KMS-11 (cell line): Measurements from ENCODE around the gene ELFN2.

ENCODE experiments used
- H2AFZ ChIP-seq: fragments of 200-600 bp; sonication (generic); 2 replicates; pipeline ENCODE4 v1.6.1; 2016; ENCODE audit warnings: antibody characterized with exemption, mixed run types, low read depth
- H3K27ac ChIP-seq: fragments of 200-600 bp; sonication (generic); 2 replicates; pipeline ENCODE4 v1.6.1; 2016; ENCODE audit warnings: mild to moderate bottlenecking, mixed run types
- H3K27me3 ChIP-seq: fragments of 200-600 bp; sonication (generic); 2 replicates; pipeline ENCODE4 v1.6.1; 2017; ENCODE audit warnings: mild to moderate bottlenecking, low read depth, mixed run types, moderate library complexity; ENCODE audit not compliant: insufficient read depth
- H3K36me3 ChIP-seq: fragments of 200-600 bp; sonication (generic); 2 replicates; pipeline ENCODE4 v1.6.1; 2017; ENCODE audit warnings: mild to moderate bottlenecking, mixed run types; ENCODE audit not compliant: insufficient read depth
- H3K4me1 ChIP-seq: fragments of 200-600 bp; sonication (generic); 2 replicates; pipeline ENCODE4 v1.6.1; 2016; ENCODE audit warnings: mild to moderate bottlenecking, low read depth, mixed run types; ENCODE audit not compliant: poor library complexity, severe bottlenecking
- H3K4me2 ChIP-seq: fragments of 200-600 bp; sonication (generic); 2 replicates; pipeline ENCODE4 v1.7.0; 2016; ENCODE audit warnings: mild to moderate bottlenecking, mixed run types
- H3K4me3 ChIP-seq: fragments of 200-600 bp; sonication (generic); IDR thresholded peaks from 2 replicates; pipeline ENCODE4 v1.6.1; 2017; ENCODE audit warnings: low read depth, low read length, mixed read lengths; ENCODE audit not compliant: insufficient read depth
- H3K79me2 ChIP-seq: fragments of 200-600 bp; sonication (generic); 2 replicates; pipeline ENCODE4 v1.6.1; 2016; ENCODE audit warnings: low read depth, mixed run types; ENCODE audit not compliant: insufficient read depth
- H3K9ac ChIP-seq: fragments of 200-600 bp; sonication (generic); 2 replicates; pipeline ENCODE4 v1.6.1; 2016; ENCODE audit warnings: mild to moderate bottlenecking, mixed run types
- H4K20me1 ChIP-seq: fragments of 200-600 bp; sonication (generic); 2 replicates; pipeline ENCODE4 v1.6.1; 2016; ENCODE audit warnings: mild to moderate bottlenecking, mixed run types; ENCODE audit not compliant: insufficient read depth
- CTCF ChIP-seq: fragments of 200-600 bp; sonication (generic); conservative IDR thresholded peaks from 2 replicates; pipeline ENCODE4 v1.6.1; 2017; ENCODE audit warnings: low read depth, mild to moderate bottlenecking, antibody characterized with exemption, low read length, moderate library complexity, mixed read lengths

The ELFN2 gene

GRCh38 chr22:37328017-37328416 lies 99.3 kb downstream of the ELFN2 start:
- Histone ChIP-seq H2AFZ (no peak overlapping the region), H3K27me3 (peaks cover 82% of the 10 kb centered on the region), H3K27ac (no peak overlapping the region), H3K4me1 (peaks cover 5% of the 10 kb centered on the region), H3K4me3 (no peak overlapping the region), H3K36me3 (no peaks in the 10 kb centered on the region), H3K79me2 (no peaks in the 10 kb centered on the region), H4K20me1 (no peaks in the 10 kb centered on the region), H3K9ac (no peak overlapping the region), H3K4me2 (no peak overlapping the region)
- no peak for TF ChIP-seq CTCF

GRCh38 chr22:37326726-37327125 lies 100.6 kb downstream of the ELFN2 start:
- no peak overlapping the region for H3K4me2 ChIP-seq
- H3K27me3 ChIP-seq = peaks cover 83% of the 10 kb centered on the region
- no peak overlapping the region for H3K27ac ChIP-seq
- no peak overlapping the region for H3K4me3 ChIP-seq
- H3K36me3 ChIP-seq = no peaks in the 10 kb centered on the region
- no peaks in the 10 kb centered on the region for H3K79me2 ChIP-seq
- no peak for TF ChIP-seq CTCF
- H2AFZ ChIP-seq = no peak overlapping the region
- no peak overlapping the region for H3K9ac ChIP-seq
- H4K20me1 ChIP-seq = no peaks in the 10 kb centered on the region
- H3K4me1 ChIP-seq = peaks cover 5% of the 10 kb centered on the region

- H3K36me3 ChIP-seq = no peaks in the 10 kb centered on the region
- H3K4me2 ChIP-seq = no peak overlapping the region
- H2AFZ ChIP-seq = no peak overlapping the region
- no peak for TF ChIP-seq CTCF
- H3K4me3 ChIP-seq = no peak overlapping the region
- no peaks in the 10 kb centered on the region for H4K20me1 ChIP-seq
- no peak overlapping the region for H3K9ac ChIP-seq
- no peak overlapping the region for H3K27ac ChIP-seq
- no peaks in the 10 kb centered on the region for H3K79me2 ChIP-seq
- no peaks in the 10 kb centered on the region for H3K4me1 ChIP-seq
- peaks cover 93% of the 10 kb centered on the region for H3K27me3 ChIP-seq
Measured at GRCh38 chr22:37325039-37325395, 102.3 kb downstream of the ELFN2 start.

- Histone ChIP-seq H3K36me3 (no peaks in the 10 kb centered on the region), H2AFZ (no peak overlapping the region), H3K79me2 (no peaks in the 10 kb centered on the region), H3K27me3 (peaks cover 90% of the 10 kb centered on the region), H4K20me1 (no peaks in the 10 kb centered on the region), H3K4me3 (no peak overlapping the region), H3K4me1 (no peaks in the 10 kb centered on the region), H3K27ac (no peak overlapping the region), H3K9ac (no peak overlapping the region), H3K4me2 (no peak overlapping the region)
- TF ChIP-seq CTCF = no peak
Measured at GRCh38 chr22:37324340-37325038, 102.8 kb downstream of the ELFN2 start.
